ENCODE measurements around the gene RASSF9. TPM values are rescaled to one million over a fixed set of nuclear protein-coding genes. Genes with fewer than 3 reads are reported as not detected.

Gene RASSF9
- total RNA-seq, 1 donor from 2014 or later, result 5.0 TPM

Other genes starting within 250 kb of the RASSF9 start
- not detected in 2 replicates for gene NTS, start 37.9 kb upstream of the RASSF9 start, total RNA-seq